Keratinocyte (primary cell): ENCODE data around the gene ASTN2. TPM values are rescaled to one million over a fixed set of nuclear protein-coding genes. Genes with fewer than 3 reads are reported as not detected.

Experiments used
- DNase-seq: peaks from one replicate; pipeline ENCODE4 v3.0.0-alpha.2; 2011; ENCODE audit warnings: low read depth, missing footprints, low spot score
- FAIRE-seq: peaks from 2 replicates; lab custom pipeline; 2011; peaks lifted over from hg19 to GRCh38; lab: Jason Lieb, UNC
- H2AFZ ChIP-seq: 2 replicates; pipeline ENCODE4 v1.6.0; 2012; ENCODE audit warnings: low read length, control low read depth, inconsistent platforms; ENCODE audit not compliant: control insufficient read depth
- H3K27ac ChIP-seq: 2 replicates; pipeline ENCODE4 v1.5.1; 2011; ENCODE audit warnings: low read length; ENCODE audit not compliant: control insufficient read depth, insufficient read depth
- H3K27me3 ChIP-seq: 3 replicates; pipeline ENCODE4 v1.6.0; 2011; ENCODE audit warnings: low read length; ENCODE audit not compliant: control insufficient read depth, insufficient read depth; ENCODE audit errors: extremely low read depth
- H3K36me3 ChIP-seq, 2 experiments: 2 replicates in 1 of 2; 3 replicates in 1 of 2; pipeline ENCODE4 v1.5.1; 2011; ENCODE audit warnings: low read length in 2 of 2, mild to moderate bottlenecking in 1 of 2; ENCODE audit not compliant: control insufficient read depth in 2 of 2, insufficient read depth in 2 of 2; ENCODE audit errors: extremely low read depth in 1 of 2
- H3K4me1 ChIP-seq: 3 replicates; pipeline ENCODE4 v1.5.1; 2011; ENCODE audit warnings: low read length; ENCODE audit not compliant: control insufficient read depth, insufficient read depth; ENCODE audit errors: extremely low read depth
- H3K4me2 ChIP-seq: 3 replicates; pipeline ENCODE4 v1.6.0; 2011; ENCODE audit warnings: low read depth, low read length; ENCODE audit not compliant: control insufficient read depth, insufficient read depth; ENCODE audit errors: extremely low read depth
- H3K4me3 ChIP-seq, 3 experiments: fragments of 200-600 bp in 1 of 3; sonication (generic) in 1 of 3; 2 replicates in 2 of 3; 3 replicates in 1 of 3; pipeline ENCODE4 v1.5.1; 2011 to 2016; ENCODE audit warnings: low read length in 3 of 3, mild to moderate bottlenecking in 3 of 3, control low read depth in 2 of 3, inconsistent platforms in 1 of 3, low read depth in 1 of 3, mixed read lengths in 1 of 3, mixed run types in 1 of 3, moderate library complexity in 1 of 3; ENCODE audit not compliant: control insufficient read depth in 2 of 3, insufficient read depth in 2 of 3; ENCODE audit errors: extremely low read depth in 1 of 3
- H3K79me2 ChIP-seq: 2 replicates; pipeline ENCODE4 v1.6.0; 2012; ENCODE audit warnings: low read length; ENCODE audit not compliant: control insufficient read depth, insufficient read depth
- H3K9ac ChIP-seq: 3 replicates; pipeline ENCODE4 v1.6.0; 2011; ENCODE audit warnings: low read length; ENCODE audit not compliant: control insufficient read depth, insufficient read depth; ENCODE audit errors: extremely low read depth
- H3K9me1 ChIP-seq: 3 replicates; pipeline ENCODE4 v1.6.0; 2011; ENCODE audit warnings: low read length; ENCODE audit not compliant: control insufficient read depth, insufficient read depth; ENCODE audit errors: extremely low read depth
- H3K9me3 ChIP-seq: 2 replicates; pipeline ENCODE4 v1.5.1; 2012; ENCODE audit warnings: low read depth, low read length; ENCODE audit not compliant: control insufficient read depth
- H4K20me1 ChIP-seq: 3 replicates; pipeline ENCODE4 v1.6.0; 2011; ENCODE audit warnings: low read length; ENCODE audit not compliant: control insufficient read depth, insufficient read depth; ENCODE audit errors: extremely low read depth
- CTCF ChIP-seq, 3 experiments: IDR thresholded peaks in 1 of 3; conservative IDR thresholded peaks in 1 of 3; optimal IDR thresholded peaks in 1 of 3; 2 replicates in 2 of 3; 3 replicates in 1 of 3; pipeline versions ENCODE3 to v1.5.1; 2011; ENCODE audit warnings: low read length in 3 of 3, mild to moderate bottlenecking in 3 of 3, moderate library complexity in 2 of 3, control low read depth in 1 of 3, inconsistent platforms in 1 of 3; ENCODE audit not compliant: insufficient read depth in 2 of 3; ENCODE audit errors: extremely low read depth in 1 of 3
- EZH2 ChIP-seq: IDR thresholded peaks from one replicate; pipeline ENCODE4 v1.6.1; 2012; ENCODE audit warnings: inconsistent platforms, mild to moderate bottlenecking, low read length, moderate library complexity
- dilution Hi-C: fragments of 300-500 bp; cut with MboI; formaldehyde crosslinking; loops from one replicate; pipeline ENCODE4 v1.7.0; 2020; ENCODE audit warnings: low sequenced_read_pairs; ENCODE audit not compliant: extremely low pct_ligation_motif_present
- polyA plus RNA-seq, 5 experiments: library from polyadenylated mRNA; depleted of rRNA in 3 of 5; stranded (reverse) in 3 of 5; stranded (forward) in 1 of 5; unstranded in 1 of 5; fragments of >200 nt; gene quantifications; 1 replicate in 1 of 5; 2 replicates in 3 of 5; 3 replicates in 1 of 5; pipeline versions ENCODE4 v1.2.1 to v1.2.3, GENCODE V29; 2011 to 2012; ENCODE audit warnings: missing spikeins in 2 of 5, low read depth in 1 of 5, low replicate concordance in 1 of 5

ASTN2 gene
- polyA plus RNA-seq, 1 donor (not counting 4 experiments of a cell fraction or from before 2014, with no cell fraction given), result 0.31 TPM

GRCh38 chr9:117083559-117083958 lies 331.3 kb downstream of the ASTN2 start:
- no peaks in the 10 kb centered on the region for H3K9me1 ChIP-seq
- no peak for TF ChIP-seq EZH2
- TF ChIP-seq CTCF (optimal IDR thresholded peaks at IDR 0.05 in 1 of 3, IDR thresholded peaks at IDR 0.05 in 1 of 3, conservative IDR thresholded peaks at IDR 0.05 in 1 of 3; ENCODE audit: extremely low read depth in 1 of 3, insufficient read depth in 2 of 3, low read length in 3 of 3), result no peak
- no peak for FAIRE-seq

DNA sequence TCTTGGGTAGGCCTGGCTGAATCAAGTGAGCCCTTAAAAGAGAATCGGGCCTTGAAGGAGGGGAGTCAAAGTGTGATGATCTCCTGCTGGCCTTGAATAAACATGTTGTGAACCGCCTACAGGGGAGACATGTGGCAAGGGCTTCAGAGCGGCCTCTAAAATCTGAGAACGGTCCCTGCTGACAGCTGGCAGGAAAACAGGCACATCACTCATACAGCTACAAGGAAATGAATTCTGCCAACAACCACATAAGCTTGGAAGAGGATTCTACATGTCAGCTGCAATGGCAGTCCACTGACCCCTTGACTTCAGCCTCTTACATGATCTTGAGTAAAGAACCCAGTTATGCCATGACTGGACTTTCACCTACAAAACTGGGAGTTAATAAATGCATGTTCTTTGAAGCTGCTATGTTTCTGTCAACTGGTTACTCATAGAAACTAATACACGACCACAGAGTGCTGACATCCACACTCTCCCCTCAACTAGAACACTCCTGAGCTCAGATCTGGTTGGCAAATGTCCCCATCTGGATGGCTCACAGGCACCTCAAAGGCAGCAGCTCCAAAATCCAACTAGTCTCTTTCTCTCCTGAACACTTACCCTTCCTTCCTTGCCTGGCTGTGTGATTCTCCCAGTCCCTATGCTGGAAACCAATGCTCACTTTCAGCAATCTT lies 333.1 kb downstream of the ASTN2 start:
- Histone ChIP-seq H3K4me2 (no peak overlapping the region), H3K9ac (no peak overlapping the region), H4K20me1 (no peaks in the 10 kb centered on the region), H3K36me3 (no peaks in the 10 kb centered on the region), H3K9me1 (no peaks in the 10 kb centered on the region), H3K27me3 (no peaks in the 10 kb centered on the region), H3K9me3 (no peaks in the 10 kb centered on the region), H3K79me2 (no peaks in the 10 kb centered on the region), H3K4me3 (no peak overlapping the region), H2AFZ (no peak overlapping the region), H3K27ac (no peak overlapping the region), H3K4me1 (no peaks in the 10 kb centered on the region)
- DNase-seq, result no peak
- no peak for TF ChIP-seq CTCF (optimal IDR thresholded peaks at IDR 0.05 in 1 of 3, IDR thresholded peaks at IDR 0.05 in 1 of 3, conservative IDR thresholded peaks at IDR 0.05 in 1 of 3; ENCODE audit: extremely low read depth in 1 of 3, insufficient read depth in 2 of 3, low read length in 3 of 3)
- no peak for TF ChIP-seq EZH2
- peak; percentile 17 for FAIRE-seq
- dilution Hi-C loops, result no loop called here

More at GRCh38 chr9:117083559-117083958, 331.3 kb downstream of the ASTN2 start:
- no peak for DNase-seq
- H3K27me3 ChIP-seq, result no peaks in the 10 kb centered on the region
- H3K27ac ChIP-seq, result no peak overlapping the region
- dilution Hi-C loops, result no loop called here
- no peaks in the 10 kb centered on the region for H3K9me3 ChIP-seq
- H2AFZ ChIP-seq, result no peak overlapping the region
- H3K4me2 ChIP-seq, result no peak overlapping the region
- no peaks in the 10 kb centered on the region for H3K36me3 ChIP-seq
- no peaks in the 10 kb centered on the region for H3K79me2 ChIP-seq
- H3K9ac ChIP-seq, result no peak overlapping the region
- H4K20me1 ChIP-seq, result no peaks in the 10 kb centered on the region
- H3K4me1 ChIP-seq, result no peaks in the 10 kb centered on the region
- no peak overlapping the region for H3K4me3 ChIP-seq
